Measurements from ENCODE around the gene ZKSCAN5. TPM values are rescaled to one million over a fixed set of nuclear protein-coding genes. Genes with fewer than 3 reads are reported as not detected.
A peak's percentile ranks its signal among the peaks of the same experiment; 100 is the strongest.

The ZKSCAN5 gene
- total RNA-seq, 1 donor, result 12.3 TPM

DNA sequence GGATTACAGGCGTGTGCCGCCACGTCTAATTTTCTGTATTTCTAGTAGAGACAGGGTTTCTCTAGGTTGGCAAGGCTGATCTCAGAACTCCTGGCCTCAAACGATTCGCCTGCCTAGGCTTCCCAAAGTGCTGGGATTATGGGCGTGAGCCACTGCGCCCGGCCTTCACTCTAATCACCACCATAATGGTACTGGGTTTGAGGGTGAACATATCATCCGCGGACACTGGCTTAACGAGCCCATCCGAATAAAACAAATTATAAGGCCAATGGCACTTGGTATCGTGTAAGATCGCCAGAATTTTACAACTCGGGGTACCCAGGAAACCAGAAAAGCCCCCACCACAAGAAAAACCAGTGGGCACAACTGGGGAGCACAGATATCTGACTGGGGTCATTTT lies 46.9 kb downstream of the ZKSCAN5 start:
- DNase-seq (ENCODE audit: insufficient read length, low spot score, missing footprints), result peak; percentile 70
- H3K4me3 ChIP-seq (ENCODE audit: insufficient read depth, low read length), result peak overlapping the region; percentile 100

DNA sequence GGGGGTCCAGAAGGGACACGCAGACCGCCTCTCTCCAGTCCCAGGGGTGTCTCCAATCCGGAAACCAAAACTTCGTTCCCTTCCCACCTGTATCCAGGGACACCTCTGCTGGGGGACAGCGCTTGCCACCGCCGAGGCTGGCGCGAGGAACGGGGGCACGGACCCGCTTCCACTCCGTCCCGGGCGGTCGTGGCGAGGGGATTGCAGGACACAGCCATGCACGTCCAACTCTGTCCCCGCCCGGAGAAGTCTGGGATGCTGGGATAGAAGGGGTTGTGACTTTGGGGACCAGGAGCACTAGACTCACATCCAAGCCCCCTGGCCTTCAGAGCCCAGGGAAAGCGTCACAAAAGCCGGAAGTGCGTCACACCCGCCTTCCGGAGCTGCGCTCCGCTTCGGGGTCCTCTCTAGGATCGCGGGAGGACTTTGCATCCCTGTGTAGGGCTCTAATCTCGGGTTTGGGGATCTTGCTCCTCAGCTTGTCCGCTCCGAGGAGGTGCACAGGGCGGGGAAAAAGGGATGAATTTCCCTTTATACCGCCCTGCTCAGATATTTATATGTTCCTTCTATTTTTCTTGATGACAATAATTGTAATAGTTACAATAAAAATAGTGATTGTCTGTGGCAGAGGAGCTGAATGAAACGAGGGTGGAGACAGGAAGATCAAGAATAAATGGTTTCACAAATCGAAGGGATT lies 47.5 kb downstream of the ZKSCAN5 start, which contains the start of gene FAM200A:
Gene FAM200A, minus strand, starts transcription at position 348 of the 697 bp plus-strand sequence. CDS start 3,707 bp downstream, outside the sequence.
- peaks cover 9% of the 10 kb centered on the region for H3K4me1 ChIP-seq (ENCODE audit: insufficient read depth, low read length)
- peak within 1 kb of the TSS; percentile 97 for H3K27ac ChIP-seq (ENCODE audit: low read depth, low read length)
- peak within 1 kb of the TSS; percentile 100 for H3K4me3 ChIP-seq (ENCODE audit: insufficient read depth, low read length)
- H3K36me3 ChIP-seq (ENCODE audit: insufficient read depth, low read length), result peaks cover 9% of the 10 kb centered on the region
- H3K9me3 ChIP-seq (ENCODE audit: low read depth, low read length), result peaks cover 3% of the 10 kb centered on the region
- H4K20me1 ChIP-seq (ENCODE audit: insufficient read depth, low read length), result no peaks in the 10 kb centered on the region
- TF ChIP-seq, protein P1, sequence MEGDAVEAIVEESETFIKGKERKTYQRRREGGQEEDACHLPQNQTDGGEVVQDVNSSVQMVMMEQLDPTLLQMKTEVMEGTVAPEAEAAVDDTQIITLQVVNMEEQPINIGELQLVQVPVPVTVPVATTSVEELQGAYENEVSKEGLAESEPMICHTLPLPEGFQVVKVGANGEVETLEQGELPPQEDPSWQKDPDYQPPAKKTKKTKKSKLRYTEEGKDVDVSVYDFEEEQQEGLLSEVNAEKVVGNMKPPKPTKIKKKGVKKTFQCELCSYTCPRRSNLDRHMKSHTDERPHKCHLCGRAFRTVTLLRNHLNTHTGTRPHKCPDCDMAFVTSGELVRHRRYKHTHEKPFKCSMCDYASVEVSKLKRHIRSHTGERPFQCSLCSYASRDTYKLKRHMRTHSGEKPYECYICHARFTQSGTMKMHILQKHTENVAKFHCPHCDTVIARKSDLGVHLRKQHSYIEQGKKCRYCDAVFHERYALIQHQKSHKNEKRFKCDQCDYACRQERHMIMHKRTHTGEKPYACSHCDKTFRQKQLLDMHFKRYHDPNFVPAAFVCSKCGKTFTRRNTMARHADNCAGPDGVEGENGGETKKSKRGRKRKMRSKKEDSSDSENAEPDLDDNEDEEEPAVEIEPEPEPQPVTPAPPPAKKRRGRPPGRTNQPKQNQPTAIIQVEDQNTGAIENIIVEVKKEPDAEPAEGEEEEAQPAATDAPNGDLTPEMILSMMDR (IDR thresholded peaks at IDR 0.05; ENCODE audit: extremely low read depth, low read depth, low read length), result no peak
- peak within 1 kb of the TSS; percentile 81 for H3K4me2 ChIP-seq (ENCODE audit: insufficient read depth, low read length)
- H3K27me3 ChIP-seq (ENCODE audit: insufficient read depth, low read length), result no peaks in the 10 kb centered on the region
- DNase-seq (ENCODE audit: insufficient read length, low spot score, missing footprints), result peak; percentile 98
- peak within 1 kb of the TSS; percentile 98 for H2AFZ ChIP-seq (ENCODE audit: low read length)
- peaks cover 29% of the 10 kb centered on the region for H3K79me2 ChIP-seq (ENCODE audit: insufficient read depth, low read length)

More for the DNA sequence above, 46.9 kb downstream of the ZKSCAN5 start:
- H3K79me2 ChIP-seq (ENCODE audit: insufficient read depth, low read length), result peaks cover 27% of the 10 kb centered on the region
- peaks cover 9% of the 10 kb centered on the region for H3K36me3 ChIP-seq (ENCODE audit: insufficient read depth, low read length)
- TF ChIP-seq, protein P1 (IDR thresholded peaks at IDR 0.05; ENCODE audit: extremely low read depth, low read depth, low read length), result no peak
- no peaks in the 10 kb centered on the region for H4K20me1 ChIP-seq (ENCODE audit: insufficient read depth, low read length)
- H3K9me3 ChIP-seq (ENCODE audit: low read depth, low read length), result peaks cover 3% of the 10 kb centered on the region
- peak overlapping the region; percentile 81 for H3K4me2 ChIP-seq (ENCODE audit: insufficient read depth, low read length)
- peak overlapping the region; percentile 97 for H3K27ac ChIP-seq (ENCODE audit: low read depth, low read length)
- no peaks in the 10 kb centered on the region for H3K27me3 ChIP-seq (ENCODE audit: insufficient read depth, low read length)
- H3K4me1 ChIP-seq (ENCODE audit: insufficient read depth, low read length), result peaks cover 9% of the 10 kb centered on the region
- peak overlapping the region; percentile 98 for H2AFZ ChIP-seq (ENCODE audit: low read length)

DNA sequence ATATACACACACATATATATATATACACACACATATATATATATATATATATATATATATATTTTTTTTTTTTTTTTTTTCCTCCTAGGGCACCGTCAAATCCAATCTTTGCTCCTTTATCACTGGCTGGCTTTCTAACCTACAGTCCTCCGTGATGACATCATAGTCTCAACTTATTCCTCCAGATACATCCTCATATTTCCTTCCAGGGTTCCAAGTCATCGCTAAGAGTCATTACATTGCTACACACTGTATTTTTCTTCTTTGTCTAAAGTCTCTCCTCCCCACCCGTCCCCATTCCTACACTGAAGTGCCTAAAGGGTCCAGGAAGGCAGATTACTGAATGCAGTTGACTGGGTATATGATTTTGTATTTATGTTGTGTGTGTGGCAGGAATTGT lies 48.6 kb downstream of the ZKSCAN5 start:
- peaks cover under 1% of the 10 kb centered on the region for H3K9me3 ChIP-seq (ENCODE audit: low read depth, low read length)
- peaks cover 40% of the 10 kb centered on the region for H3K79me2 ChIP-seq (ENCODE audit: insufficient read depth, low read length)
- DNase-seq (ENCODE audit: insufficient read length, low spot score, missing footprints), result no peak
- TF ChIP-seq, protein P1 (IDR thresholded peaks at IDR 0.05; ENCODE audit: extremely low read depth, low read depth, low read length), result no peak
- H3K36me3 ChIP-seq (ENCODE audit: insufficient read depth, low read length), result peaks cover 2% of the 10 kb centered on the region
- H3K27ac ChIP-seq (ENCODE audit: low read depth, low read length), result no peak overlapping the region
- H3K4me3 ChIP-seq (ENCODE audit: insufficient read depth, low read length), result no peak overlapping the region
- H2AFZ ChIP-seq (ENCODE audit: low read length), result no peak overlapping the region
- H3K4me1 ChIP-seq (ENCODE audit: insufficient read depth, low read length), result peaks cover 17% of the 10 kb centered on the region
- no peaks in the 10 kb centered on the region for H4K20me1 ChIP-seq (ENCODE audit: insufficient read depth, low read length)
- no peaks in the 10 kb centered on the region for H3K27me3 ChIP-seq (ENCODE audit: insufficient read depth, low read length)
- no peak overlapping the region for H3K4me2 ChIP-seq (ENCODE audit: insufficient read depth, low read length)

DNA sequence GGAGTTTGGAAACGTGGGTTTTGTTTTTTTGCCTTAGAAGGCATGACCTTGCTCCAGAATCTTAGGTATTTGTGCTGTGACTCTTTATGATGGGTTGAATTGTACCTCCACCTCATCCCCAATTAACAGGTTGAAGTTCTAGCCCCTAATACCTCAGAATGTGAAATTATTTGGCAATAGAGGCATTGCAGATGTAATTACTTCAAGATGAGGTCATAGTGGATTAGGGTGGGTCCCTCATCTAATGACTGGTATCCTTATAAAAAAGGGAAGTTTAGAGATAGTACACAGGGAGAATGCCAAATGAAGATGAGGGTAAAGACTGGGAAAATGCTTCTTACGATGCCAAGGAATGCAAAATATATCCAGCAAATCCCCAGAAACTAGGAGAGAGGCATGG lies 50.5 kb downstream of the ZKSCAN5 start:
- H3K27ac ChIP-seq (ENCODE audit: low read depth, low read length), result no peak overlapping the region
- TF ChIP-seq, protein P1 (IDR thresholded peaks at IDR 0.05; ENCODE audit: extremely low read depth, low read depth, low read length), result no peak

More for the DNA sequence above, 50.5 kb downstream of the ZKSCAN5 start:
- no peaks in the 10 kb centered on the region for H3K36me3 ChIP-seq (ENCODE audit: insufficient read depth, low read length)
- no peak overlapping the region for H3K4me3 ChIP-seq (ENCODE audit: insufficient read depth, low read length)
- DNase-seq (ENCODE audit: insufficient read length, low spot score, missing footprints), result no peak
- no peaks in the 10 kb centered on the region for H4K20me1 ChIP-seq (ENCODE audit: insufficient read depth, low read length)
- peaks cover 19% of the 10 kb centered on the region for H3K4me1 ChIP-seq (ENCODE audit: insufficient read depth, low read length)
- no peak overlapping the region for H2AFZ ChIP-seq (ENCODE audit: low read length)
- no peaks in the 10 kb centered on the region for H3K9me3 ChIP-seq (ENCODE audit: low read depth, low read length)
- no peaks in the 10 kb centered on the region for H3K27me3 ChIP-seq (ENCODE audit: insufficient read depth, low read length)
- H3K79me2 ChIP-seq (ENCODE audit: insufficient read depth, low read length), result peaks cover 55% of the 10 kb centered on the region
- no peak overlapping the region for H3K4me2 ChIP-seq (ENCODE audit: insufficient read depth, low read length)
